Gastroesophageal sphincter (tissue), 2 donors: ENCODE measurements around the gene EIF2D.

ENCODE experiments used
- POLR2A ChIP-seq, 2 donors: fragments of 450-650 bp; IDR thresholded peaks; one replicate each; pipeline ENCODE4 v1.6.1; 2017; ENCODE audit warnings: antibody characterized with exemption in 2 of 2, mild to moderate bottlenecking in 2 of 2, moderate library complexity in 1 of 2
- POLR2AphosphoS5 ChIP-seq: sonication (generic); formaldehyde crosslinking; IDR thresholded peaks from one replicate; pipeline ENCODE4 v1.6.1; 2017; ENCODE audit warnings: antibody characterized with exemption

DNA sequence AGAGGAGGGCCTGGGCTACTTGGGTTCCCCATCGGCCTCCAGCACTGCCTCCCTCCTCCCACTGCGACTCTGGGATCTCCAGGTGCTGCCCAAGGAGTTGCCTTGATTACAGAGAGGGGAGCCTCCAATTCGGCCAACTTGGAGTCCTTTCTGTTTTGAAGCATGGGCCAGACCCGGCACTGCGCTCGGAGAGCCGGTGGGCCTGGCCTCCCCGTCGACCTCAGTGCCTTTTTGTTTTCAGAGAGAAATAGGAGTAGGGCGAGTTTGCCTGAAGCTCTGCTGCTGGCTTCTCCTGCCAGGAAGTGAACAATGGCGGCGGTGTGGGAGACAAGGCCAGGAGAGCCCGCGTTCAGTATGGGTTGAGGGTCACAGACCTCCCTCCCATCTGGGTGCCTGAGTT, 24.4 kb downstream of the EIF2D start:
- TF ChIP-seq POLR2A (IDR thresholded peaks at IDR 0.05) (no peak), POLR2AphosphoS5 (no peak)
